GM18511 (cell line): Measurements from ENCODE around the gene TCF7L2.

Source experiments
- ATAC-seq: cut with Tn5 transposase; IDR thresholded peaks from one replicate; pipeline ENCODE4 v1.9.1; 2021; ENCODE audit warnings: mild to moderate bottlenecking, moderate library complexity; ENCODE audit not compliant: unreplicated experiment

Gene TCF7L2

GRCh38 chr10:113042868-113043267 is 92.8 kb downstream of the TCF7L2 start:
- no peak for ATAC-seq

GRCh38 chr10:113044016-113044755 is 94.1 kb downstream of the TCF7L2 start:
- no peak for ATAC-seq

GRCh38 chr10:113045147-113046055 is 95.4 kb downstream of the TCF7L2 start:
- ATAC-seq = no peak

- no peak for ATAC-seq
These were observed 97.1 kb downstream of the TCF7L2 start for GRCh38 chr10:113047151-113047550.

- no peak for ATAC-seq
These were observed 97.5 kb downstream of the TCF7L2 start for GRCh38 chr10:113047605-113047962.

GRCh38 chr10:113047963-113048781 is 98.1 kb downstream of the TCF7L2 start:
- ATAC-seq = no peak

GRCh38 chr10:113049881-113050280 is 99.8 kb downstream of the TCF7L2 start:
- ATAC-seq = no peak

- ATAC-seq = no peak
These were observed 102.2 kb downstream of the TCF7L2 start for GRCh38 chr10:113052076-113052830.

GRCh38 chr10:113053091-113053490 is 103.0 kb downstream of the TCF7L2 start:
- ATAC-seq = no peak

GRCh38 chr10:113053881-113054280 is 103.8 kb downstream of the TCF7L2 start:
- no peak for ATAC-seq

GRCh38 chr10:113055458-113055857 is 105.4 kb downstream of the TCF7L2 start:
- ATAC-seq = no peak

GRCh38 chr10:113056030-113056429 is 106.0 kb downstream of the TCF7L2 start:
- ATAC-seq = no peak

GRCh38 chr10:113056441-113057021 is 106.5 kb downstream of the TCF7L2 start:
- no peak for ATAC-seq

- no peak for ATAC-seq
These were observed 108.0 kb downstream of the TCF7L2 start for GRCh38 chr10:113057948-113058522.

GRCh38 chr10:113058523-113059370 is 108.7 kb downstream of the TCF7L2 start:
- ATAC-seq = no peak

GRCh38 chr10:113059371-113059780 is 109.3 kb downstream of the TCF7L2 start:
- no peak for ATAC-seq

- ATAC-seq = no peak
These were observed 110.4 kb downstream of the TCF7L2 start for GRCh38 chr10:113060201-113061053.

GRCh38 chr10:113061054-113061430 is 111.0 kb downstream of the TCF7L2 start:
- no peak for ATAC-seq
